DND-41 (cell line): ENCODE data around the gene GLT6D1.
"Not testable (repeated sequence)": the region's sequence is repeated elsewhere in the genome, so short reads cannot be mapped to it uniquely, and the experiment has no call there.

ENCODE experiments used
- ATAC-seq: fragments of 200-7000 bp; cut with Tn5 transposase; 3 replicates; pipeline ENCODE4 v1.9.1; 2021; ENCODE audit warnings: low read depth; ENCODE audit not compliant: insufficient read depth
- DNase-seq: peaks from one replicate; pipeline ENCODE4 v3.0.0-alpha.2; 2020
- H2AFZ ChIP-seq: 2 replicates; pipeline ENCODE4 v1.6.0; 2012; ENCODE audit warnings: low read depth, low read length
- H3K27ac ChIP-seq: 2 replicates; pipeline ENCODE4 v1.5.1; 2012; ENCODE audit warnings: low read length, inconsistent platforms
- H3K27me3 ChIP-seq: fragments of 200-600 bp; sonication (generic); 2 replicates; pipeline ENCODE4 v1.6.0; 2012; ENCODE audit warnings: low read length, mild to moderate bottlenecking, inconsistent platforms; ENCODE audit not compliant: insufficient read depth, poor library complexity
- H3K36me3 ChIP-seq: 2 replicates; pipeline ENCODE4 v1.5.1; 2012; ENCODE audit warnings: low read length, inconsistent platforms; ENCODE audit not compliant: insufficient read depth
- H3K4me1 ChIP-seq: 2 replicates; pipeline ENCODE4 v1.5.1; 2012; ENCODE audit warnings: mild to moderate bottlenecking, low read length; ENCODE audit not compliant: insufficient read depth
- H3K4me2 ChIP-seq: 2 replicates; pipeline ENCODE4 v1.6.0; 2012; ENCODE audit warnings: mild to moderate bottlenecking, moderate library complexity, low read length, inconsistent platforms; ENCODE audit not compliant: insufficient read depth
- H3K4me3 ChIP-seq, 2 experiments: fragments of 200-600 bp in 1 of 2; shearing (Covaris generic) in 1 of 2; 2 replicates each; pipeline ENCODE4 v1.5.1; 2012 to 2016; ENCODE audit warnings: inconsistent platforms in 2 of 2, low read length in 2 of 2, mild to moderate bottlenecking in 2 of 2, low read depth in 1 of 2, moderate library complexity in 1 of 2
- H3K79me2 ChIP-seq: 2 replicates; pipeline ENCODE4 v1.6.0; 2012; ENCODE audit warnings: low read length, inconsistent platforms; ENCODE audit not compliant: insufficient read depth
- H3K9ac ChIP-seq: 2 replicates; pipeline ENCODE4 v1.6.0; 2012; ENCODE audit warnings: low read depth, mild to moderate bottlenecking, inconsistent platforms, low read length, moderate library complexity
- H3K9me3 ChIP-seq: 2 replicates; pipeline ENCODE4 v1.5.1; 2012; ENCODE audit warnings: low read length, moderate library complexity, mild to moderate bottlenecking, inconsistent platforms; ENCODE audit not compliant: insufficient read depth, severe bottlenecking
- H4K20me1 ChIP-seq: 2 replicates; pipeline ENCODE4 v1.6.0; 2012; ENCODE audit warnings: low read length; ENCODE audit not compliant: insufficient read depth
- CTCF ChIP-seq: IDR thresholded peaks from 2 replicates; pipeline ENCODE4 v1.5.1; 2012; ENCODE audit warnings: borderline replicate concordance, low read length, moderate library complexity, mild to moderate bottlenecking; ENCODE audit not compliant: poor library complexity, severe bottlenecking; ENCODE audit errors: extremely low read depth
- EZH2 ChIP-seq: IDR thresholded peaks from 3 replicates; pipeline ENCODE4 v1.6.1; 2012; ENCODE audit warnings: borderline replicate concordance, low read depth, mild to moderate bottlenecking, moderate library complexity, low read length, inconsistent platforms; ENCODE audit not compliant: severe bottlenecking

The GLT6D1 gene

GRCh38 chr9:135670721-135671590, 31.6 kb upstream of the GLT6D1 start:
- Histone ChIP-seq H3K27me3 (no peaks in the 10 kb centered on the region), H3K36me3 (no peaks in the 10 kb centered on the region), H3K27ac (no peak overlapping the region), H4K20me1 (no peaks in the 10 kb centered on the region), H3K79me2 (no peaks in the 10 kb centered on the region), H2AFZ (no peak overlapping the region), H3K9ac (no peak overlapping the region), H3K9me3 (no peaks in the 10 kb centered on the region), H3K4me2 (no peak overlapping the region), H3K4me1 (no peaks in the 10 kb centered on the region), H3K4me3 (no peak overlapping the region)
- DNase-seq, result no peak
- no peak for ATAC-seq
- TF ChIP-seq EZH2 (no peak), CTCF (no peak)

- H3K36me3 ChIP-seq, result no peaks in the 10 kb centered on the region
- no peak overlapping the region for H3K9ac ChIP-seq
- no peak overlapping the region for H3K27ac ChIP-seq
- no peaks in the 10 kb centered on the region for H3K27me3 ChIP-seq
- no peaks in the 10 kb centered on the region for H3K9me3 ChIP-seq
- H2AFZ ChIP-seq, result no peak overlapping the region
- H3K4me2 ChIP-seq, result no peak overlapping the region
- H3K4me3 ChIP-seq, result no peak overlapping the region
- H3K4me1 ChIP-seq, result no peaks in the 10 kb centered on the region
- no peak for ATAC-seq
- DNase-seq, result no peak
- TF ChIP-seq EZH2 (no peak), CTCF (no peak)
- H4K20me1 ChIP-seq, result no peaks in the 10 kb centered on the region
- no peaks in the 10 kb centered on the region for H3K79me2 ChIP-seq
Observed at GRCh38 chr9:135669616-135670285, 30.4 kb upstream of the GLT6D1 start.

GRCh38 chr9:135669018-135669417, 29.7 kb upstream of the GLT6D1 start:
- not testable (repeated sequence) for H4K20me1 ChIP-seq, H2AFZ ChIP-seq, H3K27me3 ChIP-seq, H3K36me3 ChIP-seq, H3K79me2 ChIP-seq, H3K27ac ChIP-seq, H3K4me2 ChIP-seq, H3K9ac ChIP-seq, H3K4me3 ChIP-seq, H3K4me1 ChIP-seq, H3K9me3 ChIP-seq, ATAC-seq, DNase-seq

DNA sequence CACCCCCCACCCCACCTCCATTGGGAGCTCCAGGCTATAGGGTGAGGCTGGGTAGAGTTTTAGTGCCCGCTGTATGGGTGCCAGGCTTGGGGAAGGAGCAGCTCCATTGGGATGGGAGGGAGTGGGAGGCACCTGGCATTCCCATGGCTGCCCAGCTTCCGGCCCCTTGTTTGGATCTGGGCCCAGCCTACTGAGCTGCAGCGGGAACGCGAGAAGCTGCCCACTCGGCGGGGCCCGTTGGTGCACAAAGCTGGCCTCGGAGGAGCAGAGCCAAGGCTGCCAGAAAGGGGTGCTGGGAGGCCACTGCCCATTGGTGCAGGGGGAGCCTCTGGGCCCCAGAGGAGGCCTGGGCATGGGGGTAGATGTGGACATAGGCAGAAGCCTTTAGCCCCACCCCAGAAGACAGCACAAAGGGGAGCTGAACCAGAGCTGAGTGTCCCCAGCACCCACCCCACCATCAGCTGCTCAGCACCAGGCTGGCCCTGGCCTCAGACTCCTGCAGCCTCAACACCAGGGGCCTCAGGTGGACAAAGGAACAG, 28.2 kb upstream of the GLT6D1 start:
- no peaks in the 10 kb centered on the region for H3K9me3 ChIP-seq
- ATAC-seq, result no peak
- TF ChIP-seq EZH2 (no peak), CTCF (no peak)
- H3K79me2 ChIP-seq, result no peaks in the 10 kb centered on the region
- no peaks in the 10 kb centered on the region for H4K20me1 ChIP-seq
- no peak for DNase-seq
- H2AFZ ChIP-seq, result no peak overlapping the region
- no peaks in the 10 kb centered on the region for H3K36me3 ChIP-seq
- no peak overlapping the region for H3K4me3 ChIP-seq
- no peak overlapping the region for H3K9ac ChIP-seq
- no peak overlapping the region for H3K27ac ChIP-seq
- no peaks in the 10 kb centered on the region for H3K27me3 ChIP-seq
- no peaks in the 10 kb centered on the region for H3K4me1 ChIP-seq
- H3K4me2 ChIP-seq, result no peak overlapping the region
